Thymus (tissue), 11 donors: ENCODE data around the gene SH3BP1. TPM values are rescaled to one million over a fixed set of nuclear protein-coding genes. Genes with fewer than 3 reads are reported as not detected.

Source experiments
- DNase-seq, 9 donors: peaks; one replicate each; pipeline ENCODE4 v3.0.0-alpha.2; 2013; ENCODE audit warnings: low spot score in 9 of 9, low read depth in 6 of 9, missing footprints in 1 of 9
- H3K27ac ChIP-seq, 2 donors: one replicate each; pipeline ENCODE4 v1.5.1; 2013; ENCODE audit warnings: control low read depth in 1 of 2, low read depth in 1 of 2, low read length in 1 of 2, mild to moderate bottlenecking in 1 of 2, moderate library complexity in 1 of 2
- H3K27me3 ChIP-seq, 2 donors: one replicate each; pipeline ENCODE4 v1.5.1; 2013; ENCODE audit warnings: low read length in 1 of 2; ENCODE audit not compliant: control insufficient read depth in 2 of 2, insufficient read depth in 1 of 2
- H3K36me3 ChIP-seq, 2 donors: one replicate each; pipeline ENCODE4 v1.5.1; 2013; ENCODE audit warnings: low read length in 1 of 2, mild to moderate bottlenecking in 1 of 2, moderate library complexity in 1 of 2; ENCODE audit not compliant: control insufficient read depth in 2 of 2, insufficient read depth in 2 of 2
- H3K4me1 ChIP-seq, 2 donors: one replicate each; pipeline ENCODE4 v1.5.1; 2013; ENCODE audit warnings: low read length in 2 of 2; ENCODE audit not compliant: control insufficient read depth in 2 of 2, insufficient read depth in 2 of 2
- H3K4me3 ChIP-seq, 2 donors: one replicate each; pipeline ENCODE4 v1.5.1; 2013; ENCODE audit warnings: low read length in 2 of 2, control low read depth in 1 of 2, mild to moderate bottlenecking in 1 of 2
- H3K9me3 ChIP-seq, 2 donors: one replicate each; pipeline ENCODE4 v1.5.1; 2013; ENCODE audit warnings: low read length in 1 of 2, mild to moderate bottlenecking in 1 of 2; ENCODE audit not compliant: control insufficient read depth in 2 of 2, insufficient read depth in 1 of 2
- WGBS: extraction: QIAGEN DNeasy Blood & Tissue Kit; methylation state at CpG from one replicate; pipeline ENCODE4 v1.1.7; 2013; 5-methylcytosine and 5-hydroxymethylcytosine counted together
- polyA plus RNA-seq: library from polyadenylated mRNA; stranded (reverse); fragments of 200-250 nt; gene quantifications from one replicate; pipeline ENCODE4 v1.2.3, GENCODE V29; 2013
- total RNA-seq: library from RNA; stranded (reverse); fragments of 120-200 nt; gene quantifications from one replicate; pipeline ENCODE4 v1.2.4, GENCODE V29; 2013
- donor health status: healthy.

The SH3BP1 gene
- total and polyA plus RNA-seq, 2 donors, result 21.3 to 23.0 TPM

DNA sequence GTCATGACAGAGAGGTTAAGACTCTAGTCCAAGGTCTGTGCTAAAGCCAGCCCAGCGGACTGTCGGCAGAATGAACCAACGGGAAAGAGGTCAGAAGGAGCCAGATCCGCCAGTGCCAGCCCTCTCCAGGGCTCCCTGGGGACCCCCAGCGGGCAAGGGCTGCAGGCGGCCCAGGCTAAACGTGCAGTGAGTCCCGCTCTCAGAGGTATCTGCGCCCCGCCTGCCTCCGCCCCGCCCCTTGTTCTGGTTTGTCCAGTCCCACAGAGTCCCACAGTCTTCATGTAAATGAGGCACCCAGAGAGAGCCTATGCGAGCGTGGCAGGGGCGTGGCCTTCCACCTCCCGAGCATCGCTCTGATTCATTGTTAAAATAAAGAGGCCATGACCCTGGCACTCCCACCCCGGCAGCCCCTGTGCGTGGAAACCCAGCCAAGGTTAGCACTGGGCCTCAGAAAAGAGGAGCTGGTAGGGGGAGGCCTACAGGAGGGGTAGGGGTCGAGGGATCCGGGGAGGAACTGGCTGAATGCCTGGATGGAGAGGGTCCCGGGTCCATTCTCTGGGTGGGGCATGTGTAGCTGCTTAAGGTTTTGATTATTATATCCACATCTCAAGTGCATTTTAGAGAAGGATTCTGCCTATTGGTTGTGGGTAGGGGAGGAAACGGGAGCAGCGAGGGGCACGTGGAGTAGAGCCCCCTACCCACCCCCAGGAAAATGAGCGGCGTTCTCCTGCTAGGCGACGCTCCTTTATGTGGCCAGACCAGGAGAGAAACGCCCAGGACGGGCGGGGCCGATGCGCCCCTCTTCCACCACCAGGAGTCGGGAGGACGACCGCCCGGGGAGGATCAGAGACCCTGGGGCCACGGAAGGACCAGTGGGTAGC lies 57.4 kb downstream of the SH3BP1 start, which contains the start of gene TRIOBP:
TSS of gene TRIOBP (plus strand) at position 392 of the 881 bp plus-strand sequence. CDS start 4,318 bp downstream, outside the sequence.
- Histone ChIP-seq H3K4me3 (peak within 1 kb of the TSS in 1 of 2 donors; percentile 22), H3K9me3 (no peaks in the 10 kb centered on the region), H3K36me3 (peaks cover 24 to 29% of the 10 kb centered on the region in 2 donors), H3K27ac (no peak within 1 kb of the TSS), H3K27me3 (no peaks in the 10 kb centered on the region), H3K4me1 (peaks cover 3 to 15% of the 10 kb centered on the region in 2 donors)
- WGBS, result 18% methylated on average over 39 of the region's 39 CpGs
- peak; percentile 80 to 97 (median 90) for DNase-seq

DNA sequence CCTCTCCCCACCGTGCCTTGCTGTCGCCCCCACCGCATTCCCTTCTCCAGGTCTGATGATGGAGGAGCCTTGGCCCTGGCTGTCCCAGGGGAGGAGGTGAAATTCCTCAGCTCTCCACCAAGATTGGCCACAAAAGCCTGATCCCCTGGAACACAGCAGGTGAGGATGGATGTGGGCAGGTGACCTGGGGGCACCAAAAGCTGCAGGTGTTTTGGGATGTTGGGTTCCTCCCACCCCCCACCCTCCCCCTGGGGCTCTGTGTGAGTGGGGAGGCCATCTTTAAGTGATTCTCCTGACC lies 58.0 kb downstream of the SH3BP1 start:
- Histone ChIP-seq H3K27me3 (no peaks in the 10 kb centered on the region), H3K4me3 (no peak overlapping the region), H3K27ac (no peak overlapping the region), H3K4me1 (peaks cover 3 to 15% of the 10 kb centered on the region in 2 donors), H3K36me3 (peaks cover 20 to 23% of the 10 kb centered on the region in 2 donors), H3K9me3 (no peaks in the 10 kb centered on the region)
- DNase-seq, result no peak
- WGBS, result 64% methylated on average over 3 of the region's 3 CpGs

DNA sequence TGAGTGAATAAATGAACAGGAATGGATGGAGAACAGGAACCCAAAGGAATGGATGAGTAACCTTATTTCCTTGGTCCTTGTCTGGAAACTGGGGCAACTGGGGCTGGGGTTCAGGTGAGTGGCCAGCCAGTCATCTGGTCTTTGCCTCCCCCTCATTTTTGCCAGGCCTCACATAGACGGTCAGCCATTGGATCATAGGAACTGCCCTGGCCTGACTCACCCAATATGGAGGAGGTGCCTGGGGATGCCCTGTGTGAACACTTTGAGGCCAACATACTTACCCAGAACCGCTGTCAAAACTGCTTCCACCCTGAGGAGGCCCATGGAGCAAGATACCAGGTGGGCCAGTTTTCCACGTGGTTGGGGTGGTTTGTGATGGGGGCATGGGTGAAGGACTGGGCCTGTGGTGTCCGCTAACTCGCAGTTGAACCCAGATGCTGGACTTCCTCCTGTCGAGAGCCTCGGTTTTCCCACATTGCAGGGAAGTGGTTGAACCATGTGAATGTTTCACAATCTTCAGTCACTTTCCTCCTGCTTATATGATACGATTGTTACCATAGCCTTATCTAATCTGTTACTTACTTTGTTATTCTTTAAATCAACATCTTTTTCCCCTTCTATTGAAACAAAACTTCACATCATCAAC lies 61.8 kb downstream of the SH3BP1 start:
- Histone ChIP-seq H3K4me1 (peaks cover 3 to 13% of the 10 kb centered on the region in 2 donors), H3K4me3 (no peak overlapping the region), H3K27me3 (no peaks in the 10 kb centered on the region), H3K27ac (no peak overlapping the region), H3K9me3 (no peaks in the 10 kb centered on the region), H3K36me3 (no peaks in the 10 kb centered on the region)
- WGBS, result 74% methylated on average over 8 of the region's 8 CpGs
- no peak for DNase-seq

DNA sequence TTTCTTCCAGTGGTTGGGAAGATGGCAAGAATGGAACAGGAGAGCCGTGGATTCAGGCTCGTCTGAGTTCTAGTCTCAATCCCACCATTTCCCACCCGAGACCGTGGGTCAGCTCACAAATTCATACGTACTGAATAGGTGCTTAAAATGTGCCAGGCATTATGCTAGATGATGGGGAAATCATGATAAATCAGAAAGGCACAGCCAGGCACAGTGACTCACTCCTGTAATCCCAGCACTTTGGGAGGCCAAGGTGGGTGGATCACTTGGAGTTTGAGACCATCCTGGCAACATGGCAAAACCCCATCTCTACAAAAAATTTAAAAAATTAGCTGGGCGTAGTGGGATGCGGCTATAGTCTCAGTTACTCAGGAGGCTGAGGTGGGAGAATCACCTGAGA lies 64.4 kb downstream of the SH3BP1 start:
- Histone ChIP-seq H3K4me3 (no peak overlapping the region), H3K27ac (no peak overlapping the region), H3K27me3 (no peaks in the 10 kb centered on the region), H3K9me3 (peaks cover 0 to 3% of the 10 kb centered on the region in 2 donors), H3K4me1 (no peaks in the 10 kb centered on the region), H3K36me3 (no peaks in the 10 kb centered on the region)
- 92% methylated on average over 7 of the region's 7 CpGs for WGBS
- no peak for DNase-seq

DNA sequence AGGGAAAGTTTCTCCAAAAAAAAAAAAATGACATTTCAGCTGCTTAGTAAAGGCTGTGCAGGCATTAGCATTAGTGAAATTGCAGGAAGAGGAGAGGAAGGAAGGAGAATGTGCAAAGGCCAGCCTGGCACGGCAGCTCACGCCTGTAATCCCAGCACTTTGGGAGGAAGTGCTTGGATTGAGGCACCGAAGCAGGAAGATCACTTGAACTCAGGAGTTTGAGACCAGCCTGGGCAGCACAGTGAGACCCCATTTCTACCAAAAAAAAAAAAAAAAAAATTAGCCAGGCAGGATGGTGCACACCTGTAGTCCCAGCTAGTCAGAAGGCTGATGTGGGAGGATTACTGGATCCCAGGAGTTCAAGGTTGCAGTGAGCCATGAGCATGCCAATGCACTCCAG lies 65.2 kb downstream of the SH3BP1 start:
- Histone ChIP-seq H3K4me1 (no peaks in the 10 kb centered on the region), H3K4me3 (no peak overlapping the region)
- WGBS, result 92% methylated on average over 3 of the region's 3 CpGs

DNA sequence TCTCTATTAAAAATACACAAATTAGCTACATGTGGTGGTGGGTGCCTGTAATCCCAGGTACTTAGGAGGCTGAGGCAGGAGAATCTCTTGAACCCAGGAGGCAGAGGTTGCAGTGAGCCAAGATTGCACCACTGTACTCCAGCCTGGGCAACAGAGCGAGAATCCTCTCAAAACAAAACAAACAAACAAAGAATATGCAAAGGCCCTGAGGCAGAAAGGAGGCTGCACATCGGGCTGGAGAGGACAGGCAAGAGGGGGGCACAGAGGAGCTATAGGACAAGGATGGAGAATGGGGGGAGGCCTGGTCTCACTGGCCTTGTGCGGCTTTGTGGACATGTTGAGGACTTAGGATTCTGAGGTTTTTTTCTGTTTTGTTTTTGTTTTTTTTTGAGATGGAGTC lies 65.7 kb downstream of the SH3BP1 start:
- H3K27me3 ChIP-seq, result no peaks in the 10 kb centered on the region
- 96% methylated on average over 3 of the region's 3 CpGs for WGBS

More for the DNA sequence above, 65.2 kb downstream of the SH3BP1 start:
- H3K9me3 ChIP-seq, result peaks cover 0 to 3% of the 10 kb centered on the region in 2 donors
- no peak overlapping the region for H3K27ac ChIP-seq
- H3K27me3 ChIP-seq, result no peaks in the 10 kb centered on the region
- no peaks in the 10 kb centered on the region for H3K36me3 ChIP-seq
- DNase-seq, result no peak

More for the DNA sequence above, 65.7 kb downstream of the SH3BP1 start:
- H3K27ac ChIP-seq, result no peak overlapping the region
- DNase-seq, result no peak
- H3K4me1 ChIP-seq, result no peaks in the 10 kb centered on the region
- no peaks in the 10 kb centered on the region for H3K36me3 ChIP-seq
- no peak overlapping the region for H3K4me3 ChIP-seq
- H3K9me3 ChIP-seq, result peaks cover 0 to 3% of the 10 kb centered on the region in 2 donors

Other genes with a start within 250 kb of the SH3BP1 start
- gene ELFN2, start 212.2 kb upstream of the SH3BP1 start, total RNA-seq, result 0.28 TPM
- 1.5 TPM for gene ELFN2, start 212.2 kb upstream of the SH3BP1 start, polyA plus RNA-seq
- gene MFNG, start 153.3 kb upstream of the SH3BP1 start, total RNA-seq, result 56.4 TPM
- gene MFNG, start 153.3 kb upstream of the SH3BP1 start, polyA plus RNA-seq, result 27.7 TPM
- 1.1 TPM for gene CARD10, start 120.3 kb upstream of the SH3BP1 start, total RNA-seq
- gene CARD10, start 120.3 kb upstream of the SH3BP1 start, polyA plus RNA-seq, result 4.2 TPM
- gene CDC42EP1, start 79.2 kb upstream of the SH3BP1 start, total RNA-seq, result 1.7 TPM
- gene CDC42EP1, start 79.2 kb upstream of the SH3BP1 start, polyA plus RNA-seq, result 5.8 TPM
- 65.1 TPM for gene LGALS2, start 59.6 kb upstream of the SH3BP1 start, total RNA-seq
- 42.3 TPM for gene LGALS2, start 59.6 kb upstream of the SH3BP1 start, polyA plus RNA-seq
- 20.1 TPM for gene GGA1, start 30.8 kb upstream of the SH3BP1 start, total RNA-seq
- gene GGA1, start 30.8 kb upstream of the SH3BP1 start, polyA plus RNA-seq, result 99.5 TPM
- gene PDXP, start 19.1 kb downstream of the SH3BP1 start, total RNA-seq, result 25.0 TPM
- 8.9 TPM for gene PDXP, start 19.1 kb downstream of the SH3BP1 start, polyA plus RNA-seq
- gene LGALS1, start 36.0 kb downstream of the SH3BP1 start, total RNA-seq, result 482 TPM
- gene LGALS1, start 36.0 kb downstream of the SH3BP1 start, polyA plus RNA-seq, result 554 TPM
- gene NOL12, start 46.7 kb downstream of the SH3BP1 start, total RNA-seq, result 32.6 TPM
- 26.6 TPM for gene NOL12, start 46.7 kb downstream of the SH3BP1 start, polyA plus RNA-seq
- gene TRIOBP, start 57.4 kb downstream of the SH3BP1 start, total RNA-seq, result 19.5 TPM
- gene TRIOBP, start 57.4 kb downstream of the SH3BP1 start, polyA plus RNA-seq, result 29.8 TPM
- 4.8 TPM for gene GCAT, start 168.3 kb downstream of the SH3BP1 start, total RNA-seq
- gene GCAT, start 168.3 kb downstream of the SH3BP1 start, polyA plus RNA-seq, result 7.8 TPM
- gene GALR3, start 183.7 kb downstream of the SH3BP1 start, total RNA-seq, result not detected
- not detected for gene GALR3, start 183.7 kb downstream of the SH3BP1 start, polyA plus RNA-seq
- 13.5 TPM for gene ANKRD54, start 204.7 kb downstream of the SH3BP1 start, total RNA-seq
- gene ANKRD54, start 204.7 kb downstream of the SH3BP1 start, polyA plus RNA-seq, result 25.5 TPM
- 698 TPM for gene EIF3L, start 209.8 kb downstream of the SH3BP1 start, total RNA-seq
- 302 TPM for gene EIF3L, start 209.8 kb downstream of the SH3BP1 start, polyA plus RNA-seq